ENCODE results near the gene SPAG16. TPM values are rescaled to one million over a fixed set of nuclear protein-coding genes. Genes with fewer than 3 reads are reported as not detected.
"Not testable (repeated sequence)": the region's sequence is repeated elsewhere in the genome, so short reads cannot be mapped to it uniquely, and the experiment has no call there.

The SPAG16 gene
- total and polyA plus RNA-seq, 5 donors, result 19.9 to 28.7 (median 23.2) TPM

DNA sequence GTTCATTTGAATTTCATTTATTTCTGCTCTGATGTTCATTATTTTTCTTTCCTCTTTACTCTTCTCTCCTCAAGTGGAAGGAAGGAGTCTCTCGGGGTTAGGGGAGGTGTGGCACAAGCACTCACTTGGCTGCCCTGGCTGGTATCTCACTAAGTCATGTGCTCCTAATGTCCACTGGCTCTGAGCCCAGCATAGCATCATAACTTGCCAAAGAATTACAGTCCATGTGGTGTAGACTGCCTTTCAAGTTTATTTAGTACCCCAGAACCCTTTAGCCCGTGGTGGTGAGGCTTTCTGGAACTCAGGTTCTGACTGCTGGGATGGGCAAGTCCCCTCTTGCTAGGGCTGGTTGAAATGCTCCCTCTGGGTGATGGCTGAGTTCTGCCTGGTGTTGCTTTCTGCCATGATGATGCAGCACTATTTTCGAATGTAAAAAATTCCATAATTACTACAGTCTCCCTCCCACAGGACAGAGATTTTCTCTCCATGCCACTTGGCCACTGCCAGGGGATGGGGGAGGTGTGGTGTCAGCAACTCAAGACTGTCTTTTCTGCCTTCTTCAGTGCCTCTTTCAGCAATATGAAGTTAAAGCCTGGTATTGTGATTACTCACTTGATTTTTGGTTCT lies 22.2 kb downstream of the SPAG16 start:
- DNase-seq (peak; percentile 59 to 78 (median 66)), ATAC-seq (peak; percentile 55 to 90)
- Histone ChIP-seq H3K4me3 (ENCODE audit: low read length) (no peak overlapping the region), H3K9me3 (ENCODE audit: control insufficient read depth, low read length) (no peaks in the 10 kb centered on the region), H3K27me3 (ENCODE audit: control insufficient read depth, insufficient read depth) (no peaks in the 10 kb centered on the region), H3K4me1 (ENCODE audit: control insufficient read depth, insufficient read depth, low read length) (no peaks in the 10 kb centered on the region), H3K27ac (ENCODE audit: low read length) (no peak overlapping the region)
- 41% methylated on average over 3 of the region's 3 CpGs for WGBS
- intact Hi-C loops (cut with DNase I), result no loop called here

DNA sequence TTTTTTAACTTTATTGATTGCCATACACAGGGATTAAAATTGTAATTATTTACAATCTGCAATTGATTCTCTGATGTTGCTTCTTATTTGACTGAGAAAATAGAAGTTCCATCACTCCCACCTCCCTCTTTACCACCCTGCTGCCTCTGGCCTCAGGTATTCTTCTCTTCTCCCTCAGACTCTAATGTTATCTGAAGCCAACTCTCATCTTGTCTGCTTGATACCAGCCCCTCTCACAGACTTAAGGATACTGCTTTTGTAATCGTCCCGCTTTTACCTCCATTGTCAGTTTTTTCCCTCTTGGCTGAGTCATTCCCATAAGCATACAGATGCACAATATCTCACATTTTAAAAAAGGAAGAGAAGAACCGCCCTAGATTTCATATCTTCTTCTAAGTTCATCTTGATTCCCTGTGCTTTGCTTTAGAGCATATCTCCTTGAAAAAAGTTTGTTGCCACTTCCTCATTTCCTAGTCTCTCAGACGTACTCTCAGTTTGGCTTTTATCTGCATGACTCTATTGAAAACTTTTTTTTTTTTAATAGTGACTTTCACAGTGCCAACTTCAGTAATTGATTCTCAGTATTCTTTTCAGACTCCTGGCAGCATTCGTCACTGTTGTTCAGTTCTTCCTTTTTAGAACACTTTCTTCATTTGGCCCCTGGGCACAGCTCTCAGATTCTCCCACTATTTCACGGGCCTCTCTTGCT lies 31.1 kb downstream of the SPAG16 start:
- H3K27ac ChIP-seq (ENCODE audit: low read length), result no peak overlapping the region
- WGBS, result 77% methylated on average over 6 of the region's 6 CpGs
- DNase-seq, result no peak
- no peaks in the 10 kb centered on the region for H3K9me3 ChIP-seq (ENCODE audit: control insufficient read depth, low read length)
- no peaks in the 10 kb centered on the region for H3K27me3 ChIP-seq (ENCODE audit: control insufficient read depth, insufficient read depth)
- no peak overlapping the region for H3K4me3 ChIP-seq (ENCODE audit: low read length)
- no peak for ATAC-seq
- intact Hi-C loops (cut with DNase I), result no loop called here
- H3K4me1 ChIP-seq (ENCODE audit: control insufficient read depth, insufficient read depth, low read length), result no peaks in the 10 kb centered on the region

DNA sequence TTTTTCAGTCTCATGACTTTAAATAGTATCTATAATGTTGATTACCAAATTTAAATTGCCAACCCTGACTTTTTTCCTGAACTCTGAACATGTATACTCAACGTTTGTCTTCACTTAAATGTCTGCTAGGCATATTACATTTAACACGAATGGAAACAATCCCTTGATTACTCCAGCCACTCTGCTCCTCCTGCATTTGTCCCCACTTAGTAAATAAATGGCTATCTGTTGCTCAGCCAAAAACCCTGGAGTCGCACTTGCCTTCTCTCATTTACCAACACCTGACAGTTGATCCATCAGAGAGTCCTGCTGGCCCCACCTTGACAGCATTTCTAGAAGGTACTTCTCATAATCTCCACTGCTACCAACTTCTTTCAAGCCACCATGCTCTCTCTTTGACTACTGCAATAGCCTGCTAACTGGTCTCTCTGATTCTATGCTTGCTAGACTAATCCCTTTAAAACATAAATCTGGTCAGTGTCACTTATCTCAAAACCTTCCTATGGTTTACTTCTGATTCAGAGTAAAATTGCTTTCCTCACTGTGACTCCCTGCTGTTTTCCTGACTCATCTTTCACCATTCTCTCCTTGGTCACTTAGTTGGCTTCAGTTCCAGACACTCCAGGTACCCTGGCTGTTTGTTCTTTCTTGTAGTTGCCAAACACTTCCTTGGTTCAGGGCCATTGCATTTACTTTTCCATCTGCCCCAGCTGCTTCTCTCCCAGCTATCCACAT lies 31.9 kb downstream of the SPAG16 start:
- no peaks in the 10 kb centered on the region for H3K9me3 ChIP-seq (ENCODE audit: control insufficient read depth, low read length)
- 93% methylated on average over 3 of the region's 3 CpGs for WGBS
- DNase-seq (no peak), ATAC-seq (no peak)
- no peaks in the 10 kb centered on the region for H3K27me3 ChIP-seq (ENCODE audit: control insufficient read depth, insufficient read depth)
- no peak overlapping the region for H3K27ac ChIP-seq (ENCODE audit: low read length)
- H3K4me3 ChIP-seq (ENCODE audit: low read length), result no peak overlapping the region
- intact Hi-C loops (cut with DNase I), result no loop called here
- H3K4me1 ChIP-seq (ENCODE audit: control insufficient read depth, insufficient read depth, low read length), result no peaks in the 10 kb centered on the region

DNA sequence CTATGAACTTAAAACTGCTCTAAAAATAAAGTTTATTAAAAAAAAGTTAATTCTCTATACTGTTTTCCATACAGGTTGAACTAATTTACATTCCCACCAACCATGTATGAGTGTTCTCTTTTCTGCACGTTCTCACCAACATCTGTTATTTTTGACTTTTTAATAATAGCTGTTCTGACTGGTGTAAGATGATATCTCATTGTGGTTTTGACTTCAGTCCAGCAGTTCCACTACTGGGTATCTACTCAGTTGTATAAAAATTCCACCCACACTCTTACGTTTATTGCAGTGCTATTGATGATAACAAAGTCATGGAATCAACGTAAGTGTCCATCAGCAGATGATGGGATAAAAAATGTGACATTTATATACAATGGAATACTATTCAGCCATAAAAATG lies 33.7 kb downstream of the SPAG16 start:
- H3K4me3 ChIP-seq (ENCODE audit: low read length), result no peak overlapping the region
- DNase-seq (no peak), ATAC-seq (no peak)
- 66% methylated on average over 3 of the region's 3 CpGs for WGBS
- no peaks in the 10 kb centered on the region for H3K27me3 ChIP-seq (ENCODE audit: control insufficient read depth, insufficient read depth)
- H3K27ac ChIP-seq (ENCODE audit: low read length), result no peak overlapping the region
- intact Hi-C loops (cut with DNase I), result no loop called here
- H3K4me1 ChIP-seq (ENCODE audit: control insufficient read depth, insufficient read depth, low read length), result no peaks in the 10 kb centered on the region
- no peaks in the 10 kb centered on the region for H3K9me3 ChIP-seq (ENCODE audit: control insufficient read depth, low read length)

DNA sequence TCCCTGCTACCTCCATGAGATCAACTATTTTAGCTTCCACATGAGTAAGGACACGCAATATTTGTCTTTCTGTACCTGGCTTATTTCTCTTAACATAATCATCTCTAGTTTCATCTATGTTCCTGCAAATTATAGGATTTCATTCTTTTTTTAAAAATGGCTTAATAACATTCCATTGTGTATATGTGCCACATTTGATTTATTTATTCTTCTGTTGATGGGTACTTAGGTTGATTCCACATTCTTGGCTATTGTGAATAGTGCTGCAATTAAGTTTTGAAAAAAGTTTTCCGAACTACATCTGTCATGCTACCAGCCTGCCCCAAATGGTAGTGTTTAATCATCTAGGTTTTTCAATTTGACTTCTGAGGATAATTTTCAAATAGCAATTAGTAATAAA lies 36.3 kb downstream of the SPAG16 start:
- H3K4me3 ChIP-seq (ENCODE audit: low read length), result no peak overlapping the region
- intact Hi-C loops (cut with DNase I), result no loop called here
- H3K27me3 ChIP-seq (ENCODE audit: control insufficient read depth, insufficient read depth), result no peaks in the 10 kb centered on the region
- no peaks in the 10 kb centered on the region for H3K9me3 ChIP-seq (ENCODE audit: control insufficient read depth, low read length)
- 98% methylated on average over 2 of the region's 2 CpGs for WGBS
- ATAC-seq, result no peak
- no peak overlapping the region for H3K27ac ChIP-seq (ENCODE audit: low read length)
- DNase-seq, result no peak
- no peaks in the 10 kb centered on the region for H3K4me1 ChIP-seq (ENCODE audit: control insufficient read depth, insufficient read depth, low read length)

DNA sequence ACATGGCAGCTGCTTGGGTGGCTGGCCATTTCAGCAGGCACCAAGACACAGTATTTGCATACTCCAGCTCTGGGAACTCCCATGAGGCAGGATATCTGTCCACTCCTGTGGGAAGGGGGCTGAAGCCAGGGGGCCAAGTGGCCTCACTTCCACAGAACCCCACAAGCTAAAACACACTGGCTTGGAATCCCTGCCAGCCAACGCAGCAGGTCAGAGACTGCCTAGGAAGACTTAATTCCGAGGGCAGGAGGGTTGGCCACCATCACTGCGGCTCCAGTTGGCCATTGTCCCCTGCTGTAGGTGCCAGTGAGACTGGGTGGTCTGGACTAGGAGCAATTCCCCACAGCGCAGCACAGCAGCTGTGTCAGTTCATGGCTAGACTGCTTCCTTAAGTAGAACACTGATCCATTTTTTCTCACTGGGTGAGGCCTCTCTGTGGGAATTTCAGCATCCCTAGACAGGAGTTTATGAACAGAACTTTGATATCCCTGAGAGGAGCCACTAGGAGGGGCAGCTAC lies 52.0 kb downstream of the SPAG16 start:
- intact Hi-C loops (cut with DNase I), result no loop called here
- Histone ChIP-seq H3K27me3 (ENCODE audit: control insufficient read depth, insufficient read depth) (no peaks in the 10 kb centered on the region), H3K27ac (ENCODE audit: low read length) (no peak overlapping the region), H3K9me3 (ENCODE audit: control insufficient read depth, low read length) (no peaks in the 10 kb centered on the region), H3K4me1 (ENCODE audit: control insufficient read depth, insufficient read depth, low read length) (no peaks in the 10 kb centered on the region), H3K4me3 (ENCODE audit: low read length) (no peak overlapping the region)
- DNase-seq (peak in 1 of 3 donors; percentile 25), ATAC-seq (no peak)
- 95% methylated on average over 4 of the region's 4 CpGs for WGBS

DNA sequence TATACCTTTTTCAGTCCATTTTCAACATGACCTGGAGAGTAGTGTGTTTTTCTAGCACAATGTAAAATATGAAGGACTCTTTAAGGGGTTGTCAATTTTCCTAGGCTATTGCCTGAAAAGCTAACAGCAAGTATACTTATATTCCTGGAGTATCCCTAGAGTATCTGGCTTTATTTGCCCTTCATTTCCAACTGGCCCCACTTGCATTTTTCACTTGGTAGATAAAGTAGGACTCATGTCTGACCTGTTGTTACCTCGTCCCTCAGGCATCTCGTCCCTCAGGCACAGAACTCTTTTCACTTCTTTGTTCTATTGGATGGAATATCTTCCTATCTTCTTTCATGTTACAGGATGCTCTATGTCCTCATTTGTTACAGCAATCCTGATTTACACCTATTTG lies 69.2 kb downstream of the SPAG16 start:
- no peaks in the 10 kb centered on the region for H3K9me3 ChIP-seq (ENCODE audit: control insufficient read depth, low read length)
- no peak overlapping the region for H3K4me3 ChIP-seq (ENCODE audit: low read length)
- no peak for ATAC-seq
- no peaks in the 10 kb centered on the region for H3K27me3 ChIP-seq (ENCODE audit: control insufficient read depth, insufficient read depth)
- H3K27ac ChIP-seq (ENCODE audit: low read length), result no peak overlapping the region
- WGBS, result 85% methylated on average over 2 of the region's 2 CpGs
- no peak for DNase-seq
- H3K4me1 ChIP-seq (ENCODE audit: control insufficient read depth, insufficient read depth, low read length), result no peaks in the 10 kb centered on the region
- intact Hi-C loops (cut with DNase I), result no loop called here

DNA sequence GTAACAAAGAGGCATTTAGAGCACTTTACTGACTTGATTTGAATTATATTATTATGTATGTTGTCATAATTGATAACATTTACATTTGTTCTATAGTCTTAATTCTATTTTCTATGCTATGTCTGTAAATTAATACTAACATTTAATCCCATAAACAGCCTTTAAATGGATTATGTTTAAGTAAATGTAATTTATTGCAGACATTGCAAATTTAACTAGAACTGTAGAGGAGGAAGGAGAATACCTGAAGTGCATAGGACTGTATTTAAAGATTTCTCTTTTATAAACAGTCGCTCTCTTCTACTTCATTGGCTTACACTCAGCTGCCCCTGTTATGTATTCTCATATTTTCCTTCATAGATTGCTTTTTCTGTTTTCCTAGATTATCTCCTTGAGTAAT lies 92.4 kb downstream of the SPAG16 start:
- Histone ChIP-seq H3K27me3 (ENCODE audit: control insufficient read depth, insufficient read depth) (no peaks in the 10 kb centered on the region), H3K4me1 (ENCODE audit: control insufficient read depth, insufficient read depth, low read length) (no peaks in the 10 kb centered on the region), H3K27ac (ENCODE audit: low read length) (no peak overlapping the region), H3K4me3 (ENCODE audit: low read length) (no peak overlapping the region), H3K9me3 (ENCODE audit: control insufficient read depth, low read length) (no peaks in the 10 kb centered on the region)
- intact Hi-C loops (cut with DNase I), result no loop called here
- DNase-seq (no peak), ATAC-seq (no peak)
- WGBS, result 97% methylated on average over 1 of the region's 1 CpG

DNA sequence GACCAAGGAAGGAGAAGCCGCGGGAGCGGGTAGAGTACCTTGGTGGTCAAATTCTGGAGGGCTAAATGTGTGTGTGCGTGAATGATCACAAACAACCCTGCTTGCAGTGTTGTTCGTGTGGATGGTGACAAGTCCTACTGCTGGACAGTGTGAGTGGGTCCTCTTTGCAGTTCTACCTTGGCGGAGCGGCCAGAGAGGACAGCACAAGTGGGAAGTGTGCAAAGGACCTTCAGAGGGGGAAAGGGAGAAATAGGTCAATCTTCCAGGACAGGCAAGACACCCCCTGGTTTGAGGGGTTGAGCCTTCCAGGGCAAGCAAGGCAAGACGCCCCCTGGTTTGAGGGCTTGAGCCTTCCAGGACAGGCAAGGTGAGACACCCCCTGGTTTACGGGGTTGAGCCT lies 122.8 kb downstream of the SPAG16 start:
- H3K27me3 ChIP-seq (ENCODE audit: control insufficient read depth, insufficient read depth); H3K4me1 ChIP-seq (ENCODE audit: control insufficient read depth, insufficient read depth, low read length); H3K27ac ChIP-seq (ENCODE audit: low read length); ATAC-seq; H3K9me3 ChIP-seq (ENCODE audit: control insufficient read depth, low read length); DNase-seq; intact Hi-C loops (cut with DNase I); H3K4me3 ChIP-seq (ENCODE audit: low read length): not testable (repeated sequence)
- WGBS, result 96% methylated on average over 9 of the region's 9 CpGs

DNA sequence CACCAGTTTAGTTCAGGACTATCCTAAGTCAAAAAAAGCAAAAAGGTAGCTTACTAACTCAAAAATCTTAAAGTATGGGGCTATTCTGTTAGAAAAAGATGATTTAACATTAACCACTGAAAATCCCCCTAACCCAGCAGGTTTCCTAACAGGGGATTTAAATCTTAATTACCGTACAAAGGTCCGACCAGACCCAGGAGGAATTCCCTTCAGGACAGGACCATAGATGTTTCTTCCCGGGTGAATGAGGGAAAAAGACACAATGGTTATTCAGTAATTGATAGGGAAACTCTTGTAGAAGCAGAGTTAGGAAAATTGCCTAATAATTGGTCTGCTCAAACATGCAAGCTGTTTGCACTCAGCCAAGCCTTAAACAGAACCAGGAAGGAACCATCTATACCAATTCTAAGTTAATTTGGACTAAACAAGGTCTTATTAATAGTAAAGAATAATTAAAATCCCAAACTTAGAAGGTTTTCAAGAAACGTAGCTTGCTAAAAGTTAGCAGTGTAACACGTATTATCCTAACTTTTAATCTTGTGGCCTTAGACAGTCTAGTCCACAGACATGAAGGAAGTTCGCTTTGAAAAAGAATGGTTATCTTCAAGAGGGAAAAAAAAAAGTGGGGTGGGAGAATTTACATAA lies 124.3 kb downstream of the SPAG16 start:
- H3K4me1 ChIP-seq (ENCODE audit: control insufficient read depth, insufficient read depth, low read length); intact Hi-C loops (cut with DNase I); H3K27me3 ChIP-seq (ENCODE audit: control insufficient read depth, insufficient read depth); H3K9me3 ChIP-seq (ENCODE audit: control insufficient read depth, low read length); H3K27ac ChIP-seq (ENCODE audit: low read length); H3K4me3 ChIP-seq (ENCODE audit: low read length); ATAC-seq; DNase-seq: not testable (repeated sequence)
- 63% methylated on average over 6 of the region's 6 CpGs for WGBS

DNA sequence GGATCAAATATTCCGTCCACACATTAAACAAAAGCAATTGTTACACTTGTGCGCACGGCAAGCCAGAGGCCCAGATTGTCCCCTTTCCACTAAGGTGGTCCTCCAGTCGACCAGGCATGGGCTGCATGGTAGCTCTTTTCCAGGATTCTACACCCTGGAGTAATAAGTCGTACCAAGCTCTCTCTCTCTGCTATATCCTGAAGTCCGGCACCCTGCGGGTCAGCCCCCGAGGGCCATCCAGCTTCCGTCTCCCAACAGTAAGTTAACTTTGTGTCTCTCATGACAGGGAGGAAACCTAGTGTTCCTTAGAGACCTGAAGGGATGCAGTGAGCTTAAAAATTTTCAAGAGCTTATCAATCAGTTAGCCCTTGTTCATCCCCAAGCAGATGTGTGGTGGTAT lies 126.4 kb downstream of the SPAG16 start:
- H3K4me3 ChIP-seq (ENCODE audit: low read length); H3K27ac ChIP-seq (ENCODE audit: low read length); DNase-seq; ATAC-seq; intact Hi-C loops (cut with DNase I); H3K27me3 ChIP-seq (ENCODE audit: control insufficient read depth, insufficient read depth); H3K9me3 ChIP-seq (ENCODE audit: control insufficient read depth, low read length); H3K4me1 ChIP-seq (ENCODE audit: control insufficient read depth, insufficient read depth, low read length): not testable (repeated sequence)
- WGBS, result 88% methylated on average over 9 of the region's 9 CpGs

Data from right cardiac atrium (tissue), 5 donors.